H1 (cell line): ENCODE results near the gene ZNF672.

Source experiments
- CTCF ChIP-seq, 3 experiments: IDR thresholded peaks; 1 replicate in 2 of 3; 2 replicates in 1 of 3; pipeline versions ENCODE4 v1.5.1 to v1.6.1; 2011; ENCODE audit warnings: low read length in 3 of 3, mild to moderate bottlenecking in 3 of 3, inconsistent platforms in 2 of 3, low read depth in 1 of 3, moderate library complexity in 1 of 3; ENCODE audit not compliant: insufficient read depth in 1 of 3; ENCODE audit errors: control extremely low read depth in 1 of 3
- EP300 ChIP-seq, 2 experiments: IDR thresholded peaks; 1 replicate in 1 of 2; 2 replicates in 1 of 2; pipeline ENCODE4 v1.6.1; 2011 to 2012; ENCODE audit warnings: low read depth in 2 of 2, low read length in 2 of 2, mild to moderate bottlenecking in 2 of 2, borderline replicate concordance in 1 of 2, inconsistent platforms in 1 of 2, moderate library complexity in 1 of 2
- POLR2A ChIP-seq, 2 experiments: IDR thresholded peaks; 1 replicate in 1 of 2; 2 replicates in 1 of 2; pipeline ENCODE4 v1.6.1; 2011; ENCODE audit warnings: low read depth in 2 of 2, low read length in 2 of 2, mild to moderate bottlenecking in 2 of 2; ENCODE audit errors: control extremely low read depth in 1 of 2
- POLR2AphosphoS5 ChIP-seq: IDR thresholded peaks from 2 replicates; pipeline ENCODE4 v1.6.1; 2011; ENCODE audit warnings: low read depth, low read length

GRCh38 chr1:248837045-248837780 is 811 bp upstream of the ZNF672 start:
- no peak for TF ChIP-seq POLR2A (IDR thresholded peaks at IDR 0.05; ENCODE audit: control extremely low read depth in 1 of 2, low read depth in 2 of 2, low read length in 2 of 2)
- TF ChIP-seq CTCF (IDR thresholded peaks at IDR 0.05; ENCODE audit: control extremely low read depth in 1 of 3, insufficient read depth in 1 of 3, low read depth in 1 of 3, low read length in 3 of 3): no peak
- no peak for TF ChIP-seq EP300 (IDR thresholded peaks at IDR 0.05; ENCODE audit: borderline replicate concordance in 1 of 2, low read depth in 2 of 2, low read length in 2 of 2)
- no peak for TF ChIP-seq POLR2AphosphoS5
